Epithelial cell of esophagus (primary cell): ENCODE measurements around the gene PLEKHH1.
"Not testable (repeated sequence)": the region's sequence is repeated elsewhere in the genome, so short reads cannot be mapped to it uniquely, and the experiment has no call there.

Experiments used
- DNase-seq: peaks from one replicate; pipeline ENCODE4 v3.0.0; 2010; ENCODE audit warnings: low read depth
- H3K4me3 ChIP-seq: 2 replicates; pipeline ENCODE4 v1.5.1; 2011; ENCODE audit warnings: mild to moderate bottlenecking, low read length, control low read depth
- TF ChIP-seq, protein P1 (sequence below): IDR thresholded peaks from 2 replicates; pipeline ENCODE4 v1.5.1; 2011; ENCODE audit warnings: low read depth, mild to moderate bottlenecking, low read length, control low read depth, inconsistent platforms; ENCODE audit not compliant: insufficient read depth; ENCODE audit errors: missing control alignments

The PLEKHH1 gene

DNA sequence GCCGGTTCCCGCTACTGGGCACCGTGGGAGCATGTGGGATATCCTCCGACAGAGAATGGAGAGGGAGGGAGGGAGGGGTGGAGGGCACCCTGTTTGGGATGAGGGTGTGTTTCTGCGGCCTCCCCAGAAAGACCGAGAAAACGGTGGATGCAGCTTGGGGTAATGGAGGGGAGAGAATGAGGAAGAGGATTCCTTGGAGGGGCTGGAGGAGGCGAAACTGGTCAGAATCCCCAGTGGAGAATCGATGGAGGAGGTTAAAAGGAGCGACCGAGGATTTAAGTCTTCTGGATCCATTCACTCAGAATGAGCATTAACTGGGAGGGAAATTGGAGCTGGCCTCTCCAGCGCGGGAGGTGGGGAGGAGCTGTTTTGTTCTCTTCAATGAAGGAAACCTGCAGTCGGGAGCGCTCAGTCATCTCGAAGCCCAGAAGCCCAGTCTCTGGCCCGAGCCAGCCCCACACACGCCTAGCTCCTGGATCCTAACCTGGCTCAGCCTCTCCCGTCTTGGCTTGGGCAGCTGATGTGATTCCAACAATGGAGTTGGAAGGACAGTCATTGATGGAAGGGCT lies 87.2 kb downstream of the PLEKHH1 start:
- DNase-seq = peak; percentile 35
- H3K4me3 ChIP-seq = peak overlapping the region; percentile 56
- TF ChIP-seq, protein P1, sequence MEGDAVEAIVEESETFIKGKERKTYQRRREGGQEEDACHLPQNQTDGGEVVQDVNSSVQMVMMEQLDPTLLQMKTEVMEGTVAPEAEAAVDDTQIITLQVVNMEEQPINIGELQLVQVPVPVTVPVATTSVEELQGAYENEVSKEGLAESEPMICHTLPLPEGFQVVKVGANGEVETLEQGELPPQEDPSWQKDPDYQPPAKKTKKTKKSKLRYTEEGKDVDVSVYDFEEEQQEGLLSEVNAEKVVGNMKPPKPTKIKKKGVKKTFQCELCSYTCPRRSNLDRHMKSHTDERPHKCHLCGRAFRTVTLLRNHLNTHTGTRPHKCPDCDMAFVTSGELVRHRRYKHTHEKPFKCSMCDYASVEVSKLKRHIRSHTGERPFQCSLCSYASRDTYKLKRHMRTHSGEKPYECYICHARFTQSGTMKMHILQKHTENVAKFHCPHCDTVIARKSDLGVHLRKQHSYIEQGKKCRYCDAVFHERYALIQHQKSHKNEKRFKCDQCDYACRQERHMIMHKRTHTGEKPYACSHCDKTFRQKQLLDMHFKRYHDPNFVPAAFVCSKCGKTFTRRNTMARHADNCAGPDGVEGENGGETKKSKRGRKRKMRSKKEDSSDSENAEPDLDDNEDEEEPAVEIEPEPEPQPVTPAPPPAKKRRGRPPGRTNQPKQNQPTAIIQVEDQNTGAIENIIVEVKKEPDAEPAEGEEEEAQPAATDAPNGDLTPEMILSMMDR = no peak

GRCh38 chr14:67622675-67623074 lies 89.6 kb downstream of the PLEKHH1 start:
- no peak overlapping the region for H3K4me3 ChIP-seq
- peak; percentile 81 for DNase-seq
- TF ChIP-seq, protein P1 = no peak

GRCh38 chr14:67623114-67623513 lies 90.0 kb downstream of the PLEKHH1 start:
- no peak overlapping the region for H3K4me3 ChIP-seq
- TF ChIP-seq, protein P1 = no peak
- DNase-seq = peak; percentile 96

- not testable (repeated sequence) for DNase-seq, H3K4me3 ChIP-seq
Measured at GRCh38 chr14:67626131-67626530, 93.0 kb downstream of the PLEKHH1 start.

- TF ChIP-seq, protein P1 = no peak
- no peak for DNase-seq
- H3K4me3 ChIP-seq = no peak overlapping the region
Measured at GRCh38 chr14:67627519-67627918, 94.4 kb downstream of the PLEKHH1 start.

- no peak for DNase-seq
- TF ChIP-seq, protein P1 = no peak
- no peak overlapping the region for H3K4me3 ChIP-seq
Measured at GRCh38 chr14:67630186-67630585, 97.1 kb downstream of the PLEKHH1 start.

DNA sequence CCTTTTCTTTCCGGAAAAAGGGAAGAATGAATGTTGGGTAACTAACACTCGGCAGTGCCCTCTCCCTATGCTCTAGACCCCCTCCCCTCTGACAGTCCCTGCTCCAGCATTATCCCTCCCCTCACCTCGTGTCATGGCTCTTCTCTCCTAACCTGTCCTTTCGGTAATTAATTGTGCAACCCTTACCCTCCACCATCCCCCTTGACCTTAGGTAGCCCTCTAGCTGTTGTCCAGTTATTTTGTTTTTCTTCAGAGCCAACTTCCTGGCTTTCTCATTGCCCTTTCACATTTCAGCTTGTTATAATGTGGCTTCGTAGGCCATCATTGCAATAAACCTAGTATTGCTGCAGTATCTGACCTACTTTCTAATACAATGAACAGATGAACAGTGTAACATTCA lies 97.8 kb downstream of the PLEKHH1 start:
- H3K4me3 ChIP-seq = no peak overlapping the region
- TF ChIP-seq, protein P1 = no peak
- DNase-seq = no peak
